ENCODE results near the gene RANBP9.

DNA sequence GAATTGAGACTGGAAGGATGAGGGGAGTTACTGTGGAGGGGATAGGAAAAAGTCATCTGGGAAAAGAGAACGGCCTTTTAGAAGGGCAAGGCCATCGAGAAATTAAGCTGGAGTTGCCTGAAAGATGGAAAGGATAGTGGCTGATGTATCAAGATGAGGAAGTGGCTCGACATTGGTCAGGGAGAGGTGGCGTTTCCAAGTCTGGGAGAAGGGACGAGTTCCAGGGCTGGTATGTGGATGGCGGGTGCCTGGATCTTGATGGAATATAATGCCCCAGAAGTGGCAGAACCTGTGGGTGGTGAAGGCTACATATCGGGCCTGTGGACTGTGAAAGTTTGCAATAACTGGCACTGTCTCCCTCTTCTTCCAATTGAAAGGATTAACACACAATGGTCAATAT is 139.4 kb downstream of the RANBP9 start:
- TF ChIP-seq, protein P1, sequence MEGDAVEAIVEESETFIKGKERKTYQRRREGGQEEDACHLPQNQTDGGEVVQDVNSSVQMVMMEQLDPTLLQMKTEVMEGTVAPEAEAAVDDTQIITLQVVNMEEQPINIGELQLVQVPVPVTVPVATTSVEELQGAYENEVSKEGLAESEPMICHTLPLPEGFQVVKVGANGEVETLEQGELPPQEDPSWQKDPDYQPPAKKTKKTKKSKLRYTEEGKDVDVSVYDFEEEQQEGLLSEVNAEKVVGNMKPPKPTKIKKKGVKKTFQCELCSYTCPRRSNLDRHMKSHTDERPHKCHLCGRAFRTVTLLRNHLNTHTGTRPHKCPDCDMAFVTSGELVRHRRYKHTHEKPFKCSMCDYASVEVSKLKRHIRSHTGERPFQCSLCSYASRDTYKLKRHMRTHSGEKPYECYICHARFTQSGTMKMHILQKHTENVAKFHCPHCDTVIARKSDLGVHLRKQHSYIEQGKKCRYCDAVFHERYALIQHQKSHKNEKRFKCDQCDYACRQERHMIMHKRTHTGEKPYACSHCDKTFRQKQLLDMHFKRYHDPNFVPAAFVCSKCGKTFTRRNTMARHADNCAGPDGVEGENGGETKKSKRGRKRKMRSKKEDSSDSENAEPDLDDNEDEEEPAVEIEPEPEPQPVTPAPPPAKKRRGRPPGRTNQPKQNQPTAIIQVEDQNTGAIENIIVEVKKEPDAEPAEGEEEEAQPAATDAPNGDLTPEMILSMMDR (IDR thresholded peaks at IDR 0.05), result no peak
- TF ChIP-seq POLR2AphosphoS5 (IDR thresholded peaks at IDR 0.05) (no peak), EP300 (IDR thresholded peaks at IDR 0.05) (no peak)
